GM21515 (cell line): ENCODE data around the gene CA14.
"Not testable (repeated sequence)": the region's sequence is repeated elsewhere in the genome, so short reads cannot be mapped to it uniquely, and the experiment has no call there.

Experiments
- ATAC-seq: cut with Tn5 transposase; IDR thresholded peaks from one replicate; pipeline ENCODE4 v1.9.1; 2021; ENCODE audit not compliant: unreplicated experiment

Gene CA14

DNA sequence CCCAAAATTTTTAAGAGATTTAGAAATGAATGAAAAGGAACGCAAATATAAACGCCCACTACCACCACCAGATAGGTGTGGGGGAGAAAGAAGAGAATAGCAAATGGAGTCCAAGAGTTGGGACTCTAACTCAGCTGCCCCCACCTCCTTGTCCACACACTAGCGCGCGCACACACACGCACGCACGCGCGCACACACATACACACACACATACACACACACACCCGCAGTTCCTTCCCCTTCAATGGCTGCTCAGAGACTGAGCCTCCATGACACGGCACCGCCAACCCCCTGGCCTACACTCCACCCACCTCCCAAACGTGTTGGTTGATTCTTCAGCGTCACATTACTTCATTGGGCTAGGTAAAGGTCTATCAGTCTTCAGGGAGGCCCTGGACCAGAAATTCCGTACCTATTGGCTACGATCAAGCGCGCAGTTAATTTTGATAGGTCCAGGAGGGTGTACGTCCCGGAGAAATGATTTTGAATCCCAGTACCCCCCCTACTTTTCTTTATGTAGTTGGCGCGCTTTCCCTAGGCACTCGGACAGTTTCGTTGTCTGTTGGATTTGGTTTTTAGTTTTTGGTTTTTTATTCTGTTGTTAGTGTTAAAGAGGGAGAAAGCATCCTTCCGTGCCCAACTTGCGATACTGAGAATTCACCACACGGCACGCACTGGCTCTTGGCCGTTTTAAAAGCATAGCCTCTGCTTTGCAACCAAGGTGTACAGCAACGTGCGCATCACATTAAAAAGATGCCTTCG lies 21.5 kb upstream of the CA14 start, which contains the start of gene ANP32E:
Gene ANP32E, minus strand, starts transcription at position 261 of the 762 bp plus-strand sequence. CDS start 326 bp downstream, outside the sequence.
- peak; percentile 86 for ATAC-seq

DNA sequence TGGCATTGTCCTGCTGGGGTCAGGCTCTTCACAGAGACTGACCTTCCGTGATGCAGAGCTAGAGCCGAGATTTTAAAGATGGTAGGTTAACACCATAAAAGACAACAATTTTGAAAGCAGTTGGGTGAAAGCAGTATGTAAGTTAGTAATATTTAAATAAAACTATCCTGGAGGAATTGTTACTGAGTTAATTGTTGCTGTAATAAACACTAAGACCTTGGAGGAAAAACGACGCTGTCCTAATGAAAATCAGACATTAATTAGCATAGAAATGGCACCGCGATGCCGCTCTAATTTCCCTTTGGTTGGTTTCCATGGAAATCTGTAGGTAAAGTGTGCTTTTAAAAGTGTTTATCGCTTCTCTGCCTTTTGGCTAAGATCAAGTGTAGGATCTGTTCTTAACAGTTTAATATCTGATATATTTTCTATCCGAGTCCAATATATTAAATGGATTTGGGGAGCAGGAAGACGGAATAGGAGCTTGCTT lies 20.9 kb upstream of the CA14 start:
- ATAC-seq, result no peak

- not testable (repeated sequence) for ATAC-seq
Measured at GRCh38 chr1:150237176-150237575, 20.4 kb upstream of the CA14 start.

DNA sequence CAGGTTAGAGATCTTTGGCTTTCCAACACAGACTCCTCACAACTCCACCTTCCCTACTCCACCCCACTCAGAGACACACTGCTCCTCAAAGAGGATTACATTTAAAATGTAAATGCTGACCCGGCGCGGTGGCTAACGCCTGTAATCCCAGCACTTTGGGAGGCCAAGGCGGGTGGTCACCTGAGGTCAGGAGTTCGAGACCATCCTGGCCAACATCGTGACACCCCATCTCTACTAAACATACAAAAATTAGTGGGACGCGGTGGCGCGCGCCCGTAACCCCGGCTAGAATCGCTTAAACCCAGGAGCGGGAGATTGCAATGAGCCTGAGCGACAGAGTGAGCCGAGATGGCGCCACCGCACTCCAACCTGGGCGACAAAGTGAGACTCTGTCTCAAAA lies 19.8 kb upstream of the CA14 start:
- ATAC-seq, result no peak

DNA sequence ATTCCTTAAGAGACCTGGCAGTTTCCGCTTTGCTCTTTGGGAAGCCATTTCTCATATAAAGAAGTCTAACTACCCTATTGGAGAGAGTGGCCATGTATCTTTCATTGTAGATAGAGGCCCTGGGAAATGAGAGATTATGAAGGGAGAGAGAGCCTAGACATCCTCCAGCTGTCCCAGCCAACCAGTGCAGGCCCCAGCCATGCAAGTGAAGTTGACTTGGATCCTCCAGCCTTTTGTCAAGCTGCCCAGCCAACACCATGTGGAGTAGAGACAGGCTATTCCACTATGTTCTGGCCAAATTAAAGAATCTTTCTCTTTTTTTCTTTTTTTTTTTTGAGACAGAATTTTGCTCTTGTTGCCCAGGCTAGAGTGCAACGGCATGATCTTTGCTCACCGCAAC lies 14.6 kb upstream of the CA14 start:
- ATAC-seq, result no peak

GRCh38 chr1:150249936-150250335 lies 7.6 kb upstream of the CA14 start:
- no peak for ATAC-seq

GRCh38 chr1:150256198-150256553 lies 1.4 kb upstream of the CA14 start:
- ATAC-seq, result no peak

DNA sequence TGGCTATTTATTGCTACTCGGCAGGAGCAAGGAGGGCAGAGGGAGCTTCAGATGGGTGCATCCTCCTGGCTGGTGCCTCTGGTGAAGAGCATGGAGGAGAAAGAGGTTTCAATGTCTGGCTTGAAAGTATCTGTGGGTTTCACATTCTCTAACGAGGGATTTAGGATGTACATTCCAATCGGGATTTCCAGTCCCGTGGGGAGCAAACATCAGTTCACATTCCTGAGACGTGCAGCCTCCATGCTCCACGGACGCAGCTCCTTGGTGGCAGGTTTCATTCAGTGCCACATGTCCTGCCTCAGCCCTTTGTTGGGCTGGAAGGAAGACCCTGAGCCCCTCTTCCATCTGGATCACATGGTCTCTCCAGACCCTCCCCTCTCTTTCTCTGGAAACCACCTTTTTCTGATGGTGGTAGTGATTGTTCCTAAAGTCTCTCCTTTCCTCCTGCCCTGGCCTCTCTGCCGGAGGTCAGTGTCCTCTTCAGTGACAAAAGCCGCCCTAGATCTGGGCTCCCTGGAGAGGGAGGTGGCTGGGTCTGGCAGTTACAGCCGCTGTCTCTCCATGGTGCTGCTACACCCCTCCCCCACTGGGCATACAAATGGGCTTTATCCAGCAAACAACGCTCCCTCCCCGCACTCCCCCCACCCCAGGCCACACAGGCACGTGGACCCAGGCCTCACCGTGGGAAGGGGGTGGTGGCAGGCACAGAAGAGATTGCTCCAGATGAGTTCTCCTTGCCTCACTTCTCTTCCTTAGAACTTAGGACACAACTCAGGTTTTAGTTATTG lies 826 bp upstream of the CA14 start:
- ATAC-seq, result no peak

GRCh38 chr1:150259217-150259616 lies 1.6 kb downstream of the CA14 start:
- no peak for ATAC-seq

GRCh38 chr1:150259758-150260669 lies 2.4 kb downstream of the CA14 start:
- no peak for ATAC-seq

- no peak for ATAC-seq
Measured at GRCh38 chr1:150261367-150261766, 3.8 kb downstream of the CA14 start.

GRCh38 chr1:150262388-150263320 lies 5.1 kb downstream of the CA14 start:
- no peak for ATAC-seq

DNA sequence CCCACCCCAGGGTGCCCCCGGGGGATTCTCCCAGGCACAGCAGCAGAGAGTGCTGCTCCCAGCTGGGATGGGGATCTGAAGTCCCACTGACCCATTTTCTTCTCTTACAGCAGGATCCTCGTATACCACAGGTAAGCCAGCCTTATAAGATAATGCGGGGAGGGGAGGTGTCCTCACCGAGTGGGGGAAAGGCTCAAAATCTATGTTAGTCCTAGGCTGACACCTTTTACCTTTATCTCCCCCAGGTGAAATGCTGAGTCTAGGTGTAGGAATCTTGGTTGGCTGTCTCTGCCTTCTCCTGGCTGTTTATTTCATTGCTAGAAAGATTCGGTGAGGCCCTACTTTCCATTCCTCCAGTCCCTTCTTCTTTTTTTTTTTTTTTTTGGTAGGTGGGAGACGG lies 6.0 kb downstream of the CA14 start:
- ATAC-seq, result no peak

DNA sequence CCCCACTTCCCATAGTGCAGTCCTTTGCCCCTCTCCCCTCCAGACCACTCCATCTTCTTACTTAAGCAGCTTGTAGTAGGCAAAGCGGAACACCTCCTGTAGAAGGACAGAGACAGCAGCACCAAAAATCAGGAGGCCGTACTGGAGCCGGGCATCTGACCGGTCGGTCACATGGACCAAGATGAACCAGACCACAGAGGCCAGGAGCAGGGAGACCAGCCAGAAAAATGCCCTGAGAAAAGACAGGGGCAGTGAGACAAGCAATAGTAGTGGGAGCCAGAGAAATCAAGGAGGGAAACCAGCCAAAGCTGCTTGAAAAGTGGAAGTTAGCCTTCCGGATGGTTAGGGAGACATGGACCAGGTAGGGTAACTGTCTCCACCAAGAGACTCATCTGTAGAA lies 10.3 kb downstream of the CA14 start:
- no peak for ATAC-seq

DNA sequence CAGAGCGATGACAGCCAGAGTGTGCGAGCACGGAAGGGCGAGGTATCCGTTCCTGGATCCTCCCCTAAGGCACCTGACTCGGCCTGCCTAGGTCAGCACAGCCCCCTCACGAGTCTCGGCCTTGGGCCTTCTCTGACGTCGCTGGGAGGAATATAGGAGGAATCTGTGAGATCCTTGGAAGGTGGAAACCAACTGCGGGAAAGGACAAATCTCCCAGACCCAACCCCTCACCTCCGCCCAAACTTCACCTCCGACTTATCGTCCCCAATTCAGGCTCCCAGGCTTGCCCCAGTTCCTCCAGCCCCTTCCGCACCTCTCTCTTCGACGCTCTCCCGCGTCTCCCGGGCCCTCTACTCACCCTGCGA lies 10.7 kb downstream of the CA14 start:
- peak; percentile 29 for ATAC-seq

DNA sequence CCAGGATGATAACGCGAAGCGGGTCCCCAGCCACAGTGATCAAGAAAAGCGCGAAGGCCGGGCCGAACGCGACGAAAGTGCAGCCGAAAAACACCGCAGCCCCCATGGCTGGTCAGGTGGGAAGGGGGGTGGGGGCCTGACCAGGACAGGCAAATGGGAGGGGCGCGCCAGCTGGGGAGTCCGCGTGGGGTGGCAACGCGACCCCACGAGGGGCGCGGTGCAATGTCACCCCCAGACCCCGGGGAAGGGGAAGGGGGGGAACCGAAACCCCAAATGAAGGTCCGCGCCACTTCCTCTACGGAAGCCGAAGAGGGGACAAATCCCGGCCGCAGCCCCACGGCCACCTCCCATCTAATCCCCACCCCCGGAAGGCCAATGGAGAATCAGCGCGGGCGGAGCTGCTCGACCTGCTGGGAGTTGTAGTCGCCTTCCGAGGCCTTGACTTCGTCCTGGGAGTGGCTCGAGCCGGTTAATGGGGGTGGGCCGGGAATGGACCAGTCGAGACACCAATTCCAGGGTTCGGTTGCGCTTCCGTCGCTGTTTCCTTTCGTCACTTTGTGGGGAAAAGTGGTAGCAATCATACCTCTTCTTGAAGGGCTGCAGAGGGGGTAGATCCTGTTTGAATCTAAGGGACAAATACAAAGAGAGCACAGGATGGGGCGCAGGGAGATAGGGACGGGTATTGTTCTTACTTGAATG lies 11.3 kb downstream of the CA14 start, which contains the start of gene APH1A:
Gene APH1A, minus strand, starts transcription at position 312 of the 699 bp plus-strand sequence. Its CDS starts 206 bp downstream, at position 106.
- peak; percentile 85 for ATAC-seq

- ATAC-seq, result no peak
Measured at GRCh38 chr1:150269451-150269850, 11.9 kb downstream of the CA14 start.

DNA sequence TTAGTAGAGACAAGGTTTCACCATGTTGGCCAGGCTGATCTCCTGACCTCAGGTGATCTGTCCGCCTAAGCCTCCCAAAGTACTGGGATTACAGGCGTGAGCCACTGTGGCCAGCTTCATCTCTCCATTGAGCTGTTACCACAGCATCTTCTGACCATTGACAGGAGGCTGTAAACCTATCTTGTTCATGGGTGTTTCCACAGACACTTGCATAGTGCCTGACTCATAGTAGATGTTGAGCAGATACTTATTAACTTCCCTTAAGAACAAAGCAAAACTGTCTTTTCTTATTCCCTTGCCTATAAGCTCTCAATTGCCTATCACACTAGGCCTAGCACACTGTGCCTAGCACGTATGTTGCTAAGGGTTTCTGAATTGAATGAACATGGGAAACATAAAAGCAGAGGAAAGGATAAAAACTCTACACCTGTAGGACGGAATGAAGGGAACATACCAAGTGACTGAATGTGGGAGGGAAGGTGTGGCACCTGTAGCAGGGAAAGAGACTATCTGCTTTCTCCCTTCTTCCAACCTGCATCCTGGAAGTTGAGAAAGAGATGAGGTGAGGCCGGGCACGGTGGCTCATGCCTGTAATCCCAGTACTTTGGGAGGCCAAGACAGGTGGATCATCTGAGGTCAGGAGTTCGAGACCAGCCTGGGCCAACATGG lies 13.9 kb downstream of the CA14 start:
- ATAC-seq, result no peak

DNA sequence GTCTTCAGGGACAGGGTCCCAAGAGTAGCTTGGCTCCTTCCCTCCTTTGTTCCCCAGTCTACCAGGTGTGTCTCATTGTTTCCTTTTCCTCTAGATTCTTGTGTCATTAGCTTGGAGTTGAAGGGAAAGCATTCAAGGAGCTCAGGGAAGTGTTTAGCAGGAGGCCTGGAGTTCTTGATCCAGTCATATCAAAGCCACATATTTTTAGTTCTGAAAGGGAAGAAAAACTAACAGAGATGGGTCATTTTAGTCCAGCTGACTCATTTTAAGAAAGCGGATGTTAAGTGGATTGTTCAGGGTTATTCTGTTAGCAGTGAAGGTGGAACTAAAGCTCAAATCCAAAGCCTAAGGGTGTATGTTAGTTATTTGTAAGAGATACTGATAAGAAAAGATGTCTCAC lies 15.7 kb downstream of the CA14 start:
- no peak for ATAC-seq
